H1 (cell line): ENCODE data around the gene THBS4. TPM values are rescaled to one million over a fixed set of nuclear protein-coding genes. Genes with fewer than 3 reads are reported as not detected.

ENCODE experiments used
- CTCF ChIA-PET: fragments of 300-600 bp; sonication (Branson Sonifier 250); formaldehyde crosslinking; loops from one replicate; lab custom pipeline; 2021; ENCODE audit not compliant: partially characterized antibody; lab: Charles Lee
- POLR2A ChIA-PET: fragments of 300-600 bp; sonication (Branson Sonifier 250); formaldehyde crosslinking; loops from one replicate; lab custom pipeline; 2021; ENCODE audit warnings: inconsistent platforms; ENCODE audit not compliant: partially characterized antibody; lab: Charles Lee
- DNase-seq, 2 experiments: peaks; one replicate each; pipeline versions ENCODE4 v3.0.0 to v3.0.0-alpha.2; 2010 to 2022; ENCODE audit warnings: low spot score in 2 of 2, low read depth in 1 of 2, mixed read lengths in 1 of 2
- FAIRE-seq: peaks from 2 replicates; lab custom pipeline; 2011; peaks lifted over from hg19 to GRCh38; lab: Jason Lieb, UNC
- H2AFZ ChIP-seq: 2 replicates; pipeline ENCODE4 v1.8.1; 2012; ENCODE audit warnings: low read length, inconsistent platforms
- H2AK5ac ChIP-seq: 2 replicates; pipeline ENCODE4 v1.6.1; 2013; ENCODE audit warnings: low read depth, low read length
- H2BK120ac ChIP-seq: replicated peaks from 2 replicates; pipeline ENCODE3; 2013; ENCODE audit warnings: low read depth, low read length, inconsistent platforms
- H2BK12ac ChIP-seq: 2 replicates; pipeline ENCODE4 v1.6.1; 2013; ENCODE audit warnings: low read depth, low read length
- H2BK15ac ChIP-seq: 2 replicates; pipeline ENCODE4 v1.6.1; 2013; ENCODE audit warnings: low read length
- H2BK20ac ChIP-seq: 2 replicates; pipeline ENCODE4 v1.6.1; 2013; ENCODE audit warnings: low read length
- H2BK5ac ChIP-seq: 2 replicates; pipeline ENCODE4 v1.6.1; 2013; ENCODE audit warnings: low read depth, low read length
- H3K14ac ChIP-seq: 2 replicates; pipeline ENCODE4 v1.6.1; 2013; ENCODE audit warnings: inconsistent platforms; ENCODE audit not compliant: insufficient read length
- H3K18ac ChIP-seq: 2 replicates; pipeline ENCODE4 v1.6.1; 2013; ENCODE audit warnings: low read length; ENCODE audit errors: extremely low read depth
- H3K23ac ChIP-seq: 2 replicates; pipeline ENCODE4 v1.6.1; 2013; ENCODE audit warnings: inconsistent platforms; ENCODE audit not compliant: insufficient read length
- H3K23me2 ChIP-seq: 2 replicates; pipeline ENCODE4 v1.6.1; 2013; ENCODE audit warnings: low read depth, low read length
- H3K27ac ChIP-seq: 2 replicates; pipeline ENCODE4 v1.6.1; 2011; ENCODE audit warnings: low read depth, low read length, inconsistent platforms
- H3K27me3 ChIP-seq, 4 experiments: replicated peaks in 1 of 4; 1 replicate in 1 of 4; 2 replicates in 3 of 4; pipeline versions ENCODE4 v1.6.1 to v1.8.1; 2011 to 2013; ENCODE audit warnings: low read length in 3 of 4, mild to moderate bottlenecking in 3 of 4, inconsistent platforms in 2 of 4, mixed read lengths in 2 of 4, moderate library complexity in 1 of 4; ENCODE audit not compliant: control insufficient read depth in 3 of 4, insufficient read depth in 3 of 4; ENCODE audit errors: extremely low read depth in 1 of 4
- H3K36me3 ChIP-seq, 4 experiments: 2 replicates each; pipeline versions ENCODE4 v1.6.1 to v1.8.1; 2011 to 2013; ENCODE audit warnings: mild to moderate bottlenecking in 4 of 4, low read length in 3 of 4, moderate library complexity in 2 of 4, control low read depth in 1 of 4, inconsistent platforms in 1 of 4; ENCODE audit not compliant: insufficient read depth in 4 of 4, control insufficient read depth in 2 of 4
- H3K4ac ChIP-seq: replicated peaks from 2 replicates; pipeline ENCODE3; 2013; ENCODE audit warnings: low read length, low read depth, mixed read lengths, inconsistent platforms; ENCODE audit not compliant: insufficient read length
- H3K4me1 ChIP-seq, 4 experiments: replicated peaks in 1 of 4; 1 replicate in 1 of 4; 2 replicates in 3 of 4; pipeline versions ENCODE4 v1.6.1 to v1.8.1; 2011 to 2013; ENCODE audit warnings: low read length in 3 of 4, inconsistent platforms in 2 of 4, mixed read lengths in 1 of 4; ENCODE audit not compliant: insufficient read depth in 4 of 4, control insufficient read depth in 3 of 4
- H3K4me2 ChIP-seq, 2 experiments: 2 replicates each; pipeline versions ENCODE4 v1.6.1 to v1.8.1; 2011 to 2013; ENCODE audit warnings: low read depth in 2 of 2, low read length in 2 of 2, control low read depth in 1 of 2, inconsistent platforms in 1 of 2, mild to moderate bottlenecking in 1 of 2; ENCODE audit not compliant: insufficient read depth in 1 of 2
- H3K4me3 ChIP-seq, 4 experiments: fragments of 200-600, 300-600 bp in 1 of 4; sonication (generic), shearing (Covaris generic), sonication (Bioruptor Twin) in 1 of 4; 2 replicates each; pipeline versions ENCODE4 v1.5.1 to v1.8.1; 2011 to 2016; ENCODE audit warnings: low read length in 4 of 4, low read depth in 3 of 4, control low read depth in 2 of 4, inconsistent platforms in 2 of 4, mild to moderate bottlenecking in 2 of 4, mixed read lengths in 1 of 4, moderate library complexity in 1 of 4; ENCODE audit not compliant: insufficient read depth in 2 of 4; ENCODE audit errors: extremely low read depth in 1 of 4
- H3K56ac ChIP-seq: replicated peaks from 2 replicates; pipeline ENCODE3; 2013; ENCODE audit warnings: low read depth, mild to moderate bottlenecking, mixed read lengths, low read length, inconsistent platforms; ENCODE audit not compliant: insufficient read length
- H3K79me1 ChIP-seq: 2 replicates; pipeline ENCODE4 v1.6.1; 2013; ENCODE audit warnings: low read depth, low read length, control low read depth
- H3K79me2 ChIP-seq, 2 experiments: 2 replicates each; pipeline versions ENCODE4 v1.6.1 to v1.8.1; 2012 to 2013; ENCODE audit warnings: low read length in 2 of 2, mild to moderate bottlenecking in 2 of 2, inconsistent platforms in 1 of 2; ENCODE audit not compliant: insufficient read depth in 2 of 2, control insufficient read depth in 1 of 2
- H3K9ac ChIP-seq, 4 experiments: replicated peaks in 1 of 4; 1 replicate in 1 of 4; 2 replicates in 3 of 4; pipeline versions ENCODE4 v1.6.1 to v1.8.1; 2011 to 2013; ENCODE audit warnings: low read depth in 3 of 4, low read length in 3 of 4, control low read depth in 2 of 4, mild to moderate bottlenecking in 2 of 4, moderate library complexity in 2 of 4, inconsistent platforms in 1 of 4; ENCODE audit errors: extremely low read depth in 1 of 4
- H3K9me3 ChIP-seq, 2 experiments: 2 replicates each; pipeline versions ENCODE4 v1.6.1 to v1.8.1; 2012 to 2013; ENCODE audit warnings: mild to moderate bottlenecking in 2 of 2, moderate library complexity in 2 of 2, control low read depth in 1 of 2, inconsistent platforms in 1 of 2, low read depth in 1 of 2, low read length in 1 of 2, mixed read lengths in 1 of 2; ENCODE audit not compliant: insufficient read depth in 2 of 2
- H4K20me1 ChIP-seq, 2 experiments: replicated peaks in 1 of 2; 2 replicates each; pipeline versions ENCODE3 to v1.8.1; 2011 to 2013; ENCODE audit warnings: inconsistent platforms in 2 of 2, low read length in 2 of 2, mild to moderate bottlenecking in 1 of 2; ENCODE audit not compliant: insufficient read depth in 2 of 2, control insufficient read depth in 1 of 2
- H4K5ac ChIP-seq: 2 replicates; pipeline ENCODE4 v1.6.1; 2013; ENCODE audit warnings: low read length, low read depth, mixed read lengths, inconsistent platforms; ENCODE audit not compliant: insufficient read length
- H4K8ac ChIP-seq: 2 replicates; pipeline ENCODE4 v1.8.0; 2013; ENCODE audit warnings: mild to moderate bottlenecking, moderate library complexity, low read length, inconsistent platforms; ENCODE audit not compliant: insufficient read depth; ENCODE audit errors: extremely low read depth
- H4K91ac ChIP-seq: replicated peaks from 2 replicates; pipeline ENCODE3; 2013; ENCODE audit warnings: low read length, mixed read lengths, inconsistent platforms; ENCODE audit not compliant: insufficient read length
- ATF3 ChIP-seq: IDR thresholded peaks from 2 replicates; pipeline ENCODE4 v1.6.1; 2011; ENCODE audit warnings: low read depth, mild to moderate bottlenecking, low read length; ENCODE audit not compliant: insufficient read depth
- BACH1 ChIP-seq: IDR thresholded peaks from 2 replicates; pipeline ENCODE4 v1.6.1; 2012; ENCODE audit warnings: low read length, improper control_type of control experiment
- GTF2F1 ChIP-seq: IDR thresholded peaks from 2 replicates; pipeline ENCODE4 v1.6.1; 2012; ENCODE audit warnings: low read depth, low read length, improper control_type of control experiment, borderline replicate concordance
- polyA plus RNA-seq, 7 experiments: library from polyadenylated mRNA; depleted of rRNA in 3 of 7; stranded (reverse) in 5 of 7; unstranded in 2 of 7; fragments of >200 nt in 5 of 7; fragments of 200-250 nt in 2 of 7; gene quantifications; 1 replicate in 5 of 7; 2 replicates in 1 of 7; 4 replicates in 1 of 7; pipeline versions ENCODE4 v1.2.1 to v1.2.3, GENCODE V29; 2011 to 2013; ENCODE audit warnings: missing spikeins in 2 of 7, mixed read lengths in 2 of 7
- total RNA-seq: library from RNA; stranded (reverse); fragmentation: NEBNext Ultra II Directional; extraction: Animal tissue kit (Norgen Biotek cat#: 25700); gene quantifications from 2 replicates; pipeline ENCODE4 v1.2.1, GENCODE V29; 2021

The THBS4 gene
- total and polyA plus RNA-seq, 2 of the 8 experiments (the other 6 are each of a cell fraction or from before 2014, with no cell fraction given): 12.8 to 25.4 TPM

- Histone ChIP-seq H3K27me3 (no peaks in the 10 kb centered on the region), H3K4me3 (no peak overlapping the region), H3K79me2 (no peaks in the 10 kb centered on the region), H3K14ac (no peak overlapping the region), H2BK15ac (no peak overlapping the region), H4K20me1 (no peaks in the 10 kb centered on the region), H3K4me2 (no peak overlapping the region), H2BK5ac (no peak overlapping the region), H4K8ac (no peak overlapping the region), H3K23me2 (no peaks in the 10 kb centered on the region), H4K5ac (no peak overlapping the region), H3K4me1 (no peaks in the 10 kb centered on the region), H2AFZ (no peak overlapping the region), H2AK5ac (no peak overlapping the region), H3K79me1 (no peaks in the 10 kb centered on the region), H3K4ac (no peak overlapping the region), H4K91ac (no peak overlapping the region), H3K9ac (no peak overlapping the region), H2BK120ac (no peak overlapping the region), H3K18ac (no peak overlapping the region), H2BK12ac (no peak overlapping the region), H3K56ac (no peak overlapping the region), H3K23ac (no peak overlapping the region), H3K36me3 (no peaks in the 10 kb centered on the region), H3K27ac (no peak overlapping the region), H3K9me3 (no peaks in the 10 kb centered on the region), H2BK20ac (no peak overlapping the region)
- POLR2A ChIA-PET: interaction anchor here (0.8 kb wide), 1 partner anchor 17 kb away, joined by 3 read pairs; no protein-coding TSS in a partner anchor
- CTCF ChIA-PET: interaction anchor here (0.7 to 1.6 kb wide), 4 partner anchors 12 to 57 kb away, joined by 3 to 5 read pairs (median 4); no protein-coding TSS in a partner anchor
- DNase-seq (no peak), FAIRE-seq (no peak)
- no peak for TF ChIP-seq BACH1
- no peak for TF ChIP-seq ATF3
- TF ChIP-seq GTF2F1: no peak
Observed at GRCh38 chr5:80026841-80027240, 8.3 kb upstream of the THBS4 start.
